IMR-90 (cell line): Measurements from ENCODE around the gene TBRG4. TPM values are rescaled to one million over a fixed set of nuclear protein-coding genes. Genes with fewer than 3 reads are reported as not detected.

Experiments used
- ATAC-seq: fragments of 200-7000 bp; cut with Tn5 transposase; 2 replicates; pipeline ENCODE4 v1.9.1; 2020; ENCODE audit warnings: low read depth, mild to moderate bottlenecking, moderate library complexity
- BruUV-seq: library from RNA; stranded (reverse); fragments of 400-500 nt; replicated peaks from 2 replicates; lab custom pipeline; 2021; lab: Mats Ljungman, UMichigan
- CTCF ChIA-PET: fragments of 300-600 bp; formaldehyde crosslinking; extraction: SDS; loops from one replicate; lab custom pipeline; 2021; ENCODE audit warnings: antibody characterized with exemption; lab: Yijun Ruan, JAX
- POLR2A ChIA-PET: fragments of 300-600 bp; sonication (Branson Sonifier 250); formaldehyde crosslinking; loops from one replicate; lab custom pipeline; 2022; ENCODE audit warnings: antibody characterized with exemption; ENCODE audit not compliant: unreplicated experiment; lab: Charles Lee
- DNase-seq: peaks from one replicate; pipeline ENCODE4 v3.0.0; 2013
- H2AFZ ChIP-seq: replicated peaks from 2 replicates; pipeline ENCODE3; 2013; ENCODE audit warnings: low read length, mild to moderate bottlenecking; ENCODE audit not compliant: poor library complexity
- H2AK5ac ChIP-seq: 2 replicates; pipeline ENCODE4 v1.6.1; 2013; ENCODE audit warnings: low read depth, low read length, inconsistent platforms
- H2AK9ac ChIP-seq: replicated peaks from 2 replicates; pipeline ENCODE3; 2013; ENCODE audit warnings: mild to moderate bottlenecking, low read depth, low read length, moderate library complexity; ENCODE audit not compliant: poor library complexity
- H2BK120ac ChIP-seq: 2 replicates; pipeline ENCODE4 v1.6.1; 2013; ENCODE audit warnings: low read depth, low read length, inconsistent platforms
- H2BK15ac ChIP-seq: 3 replicates; pipeline ENCODE4 v1.6.1; 2013; ENCODE audit warnings: low read depth, low read length, inconsistent platforms
- H2BK20ac ChIP-seq: 2 replicates; pipeline ENCODE4 v1.6.1; 2013; ENCODE audit warnings: low read depth, mild to moderate bottlenecking, inconsistent platforms, low read length, moderate library complexity
- H2BK5ac ChIP-seq: 2 replicates; pipeline ENCODE4 v1.6.1; 2013; ENCODE audit warnings: mild to moderate bottlenecking, low read depth, low read length, inconsistent platforms; ENCODE audit not compliant: poor library complexity, severe bottlenecking
- H3K14ac ChIP-seq: replicated peaks from 2 replicates; pipeline ENCODE4 v1.6.1; 2013; ENCODE audit warnings: low read depth, low read length, inconsistent platforms
- H3K18ac ChIP-seq: 2 replicates; pipeline ENCODE4 v1.6.1; 2013; ENCODE audit warnings: low read depth, low read length, control low read depth
- H3K23ac ChIP-seq: 2 replicates; pipeline ENCODE4 v1.6.1; 2013; ENCODE audit warnings: low read depth, low read length, inconsistent platforms
- H3K27ac ChIP-seq: 2 replicates; pipeline ENCODE4 v1.5.1; 2013; ENCODE audit warnings: mild to moderate bottlenecking, control low read depth, low read length; ENCODE audit not compliant: insufficient read depth
- H3K27me3 ChIP-seq: 2 replicates; pipeline ENCODE4 v1.6.1; 2013; ENCODE audit warnings: low read length; ENCODE audit not compliant: control insufficient read depth, insufficient read depth
- H3K36me3 ChIP-seq: 2 replicates; pipeline ENCODE4 v1.6.1; 2013; ENCODE audit warnings: low read length, mixed read lengths; ENCODE audit not compliant: control insufficient read depth, insufficient read depth
- H3K4ac ChIP-seq: 2 replicates; pipeline ENCODE4 v1.6.1; 2013; ENCODE audit warnings: low read depth, low read length, inconsistent platforms
- H3K4me1 ChIP-seq: 2 replicates; pipeline ENCODE4 v1.6.1; 2013; ENCODE audit warnings: low read length, mixed read lengths; ENCODE audit not compliant: control insufficient read depth, insufficient read depth
- H3K4me2 ChIP-seq: 2 replicates; pipeline ENCODE4 v1.6.1; 2013; ENCODE audit warnings: low read depth, mild to moderate bottlenecking, control low read depth, low read length, moderate library complexity
- H3K4me3 ChIP-seq: 2 replicates; pipeline ENCODE4 v1.5.1; 2013; ENCODE audit warnings: low read depth, mild to moderate bottlenecking, control low read depth, low read length, moderate library complexity; ENCODE audit not compliant: insufficient read depth
- H3K56ac ChIP-seq: 2 replicates; pipeline ENCODE4 v1.6.1; 2013; ENCODE audit warnings: low read length, inconsistent platforms; ENCODE audit not compliant: insufficient read depth; ENCODE audit errors: extremely low read depth
- H3K79me1 ChIP-seq, 2 experiments: 2 replicates each; pipeline ENCODE4 v1.6.1; 2013; ENCODE audit warnings: low read length in 2 of 2, inconsistent platforms in 1 of 2, low read depth in 1 of 2
- H3K9ac ChIP-seq: 2 replicates; pipeline ENCODE4 v1.6.1; 2013; ENCODE audit warnings: low read depth, low read length, control low read depth
- H3K9me1 ChIP-seq: 2 replicates; pipeline ENCODE4 v1.6.1; 2013; ENCODE audit warnings: low read length, inconsistent platforms; ENCODE audit not compliant: insufficient read depth
- H3K9me3 ChIP-seq: 2 replicates; pipeline ENCODE4 v1.6.1; 2013; ENCODE audit warnings: low read length; ENCODE audit not compliant: control insufficient read depth, insufficient read depth
- H4K20me1 ChIP-seq: 2 replicates; pipeline ENCODE4 v1.6.1; 2013; ENCODE audit warnings: low read length, inconsistent platforms; ENCODE audit not compliant: insufficient read depth
- H4K5ac ChIP-seq: 2 replicates; pipeline ENCODE4 v1.6.1; 2013; ENCODE audit warnings: mild to moderate bottlenecking, low read depth, low read length, control low read depth
- H4K8ac ChIP-seq, 2 experiments: 2 replicates each; pipeline ENCODE4 v1.6.1; 2013; ENCODE audit warnings: low read depth in 2 of 2, low read length in 2 of 2, control low read depth in 1 of 2, inconsistent platforms in 1 of 2
- H4K91ac ChIP-seq: 2 replicates; pipeline ENCODE4 v1.6.1; 2013; ENCODE audit warnings: low read depth, low read length, inconsistent platforms; ENCODE audit not compliant: insufficient read depth
- BHLHE40 ChIP-seq: fragments of 150-350 bp; IDR thresholded peaks from 2 replicates; pipeline ENCODE4 v1.6.1; 2016; ENCODE audit warnings: mild to moderate bottlenecking, low read depth, low read length
- CEBPB ChIP-seq: IDR thresholded peaks from 2 replicates; pipeline ENCODE4 v1.6.1; 2012; ENCODE audit warnings: low read depth, low read length, improper control_type of control experiment
- CHD1 ChIP-seq: IDR thresholded peaks from 2 replicates; pipeline ENCODE4 v1.6.1; 2012; ENCODE audit warnings: low read depth, low read length, improper control_type of control experiment
- FOS ChIP-seq: fragments of 150-350 bp; IDR thresholded peaks from 2 replicates; pipeline ENCODE4 v1.6.1; 2016; ENCODE audit warnings: low read depth, low read length
- MAFK ChIP-seq: IDR thresholded peaks from 2 replicates; pipeline ENCODE4 v1.6.1; 2012; ENCODE audit warnings: low read depth, low read length, improper control_type of control experiment
- MAZ ChIP-seq: IDR thresholded peaks from 2 replicates; pipeline ENCODE4 v1.6.1; 2012; ENCODE audit warnings: low read depth, mild to moderate bottlenecking, low read length, improper control_type of control experiment, moderate library complexity, borderline replicate concordance
- MXI1 ChIP-seq: IDR thresholded peaks from 2 replicates; pipeline ENCODE4 v1.6.1; 2012; ENCODE audit warnings: low read depth, mild to moderate bottlenecking, low read length, moderate library complexity, borderline replicate concordance
- NFE2L2 ChIP-seq: fragments of 150-350 bp; IDR thresholded peaks from 2 replicates; pipeline ENCODE4 v1.6.1; 2016; ENCODE audit warnings: low read depth, mild to moderate bottlenecking, low read length
- POLR2A ChIP-seq: IDR thresholded peaks from 2 replicates; pipeline ENCODE4 v1.6.1; 2012; ENCODE audit warnings: mild to moderate bottlenecking, low read depth, low read length
- RAD21 ChIP-seq: IDR thresholded peaks from 2 replicates; pipeline ENCODE4 v1.6.1; 2012; ENCODE audit warnings: low read length, improper control_type of control experiment
- RCOR1 ChIP-seq: IDR thresholded peaks from 2 replicates; pipeline ENCODE4 v1.6.1; 2012; ENCODE audit warnings: mild to moderate bottlenecking, low read length, improper control_type of control experiment; ENCODE audit not compliant: insufficient replicate concordance
- RFX5 ChIP-seq: IDR thresholded peaks from 2 replicates; pipeline ENCODE4 v1.8.0; 2012; ENCODE audit warnings: low read depth, mild to moderate bottlenecking, low read length, moderate library complexity
- SMC3 ChIP-seq: fragments of 150-350 bp; IDR thresholded peaks from 2 replicates; pipeline ENCODE4 v1.6.1; 2016; ENCODE audit warnings: low read depth, mild to moderate bottlenecking, antibody characterized with exemption, low read length, moderate library complexity
- WGBS, 2 experiments: methylation state at CpG; one replicate each; pipeline versions ENCODE4 v1.1.5 to v1.1.7; 2013; ENCODE audit warnings: missing lambda C conversion rate in 2 of 2; ENCODE audit not compliant: insufficient read length in 1 of 2; ENCODE audit errors: extremely low coverage in 2 of 2; 5-methylcytosine and 5-hydroxymethylcytosine counted together
- dilution Hi-C: fragments of 300-500 bp; cut with HindIII; formaldehyde crosslinking; loops from one replicate; pipeline ENCODE4 v1.14.3; 2018; ENCODE audit warnings: low sequenced_read_pairs; ENCODE audit not compliant: unreplicated experiment
- in situ Hi-C: fragments of 300-500 bp; cut with MboI; formaldehyde crosslinking; loops from 3 replicates; pipeline ENCODE4 v1.14.3; 2019; ENCODE audit warnings: low sequenced_read_pairs, inconsistent platforms, mixed read lengths
- intact Hi-C: fragments of 100-400 bp; cut with micrococcal nuclease; formaldehyde crosslinking; loops from 2 replicates; pipeline ENCODE4 v1.10.0; 2022
- polyA plus RNA-seq, 3 experiments: library from polyadenylated mRNA; depleted of rRNA; stranded (reverse); fragments of >200 nt; gene quantifications; 2 replicates each; pipeline ENCODE4 v1.2.3, GENCODE V29; 2012; ENCODE audit warnings: low replicate concordance in 1 of 3
- total RNA-seq: library from RNA; depleted of rRNA; stranded (reverse); fragments of >200 nt; gene quantifications from 2 replicates; pipeline ENCODE4 v1.2.3, GENCODE V29; 2012
- TF ChIP-seq, protein P1 (sequence below): conservative IDR thresholded peaks from 2 replicates; pipeline ENCODE4 v1.5.1; 2012; ENCODE audit warnings: mild to moderate bottlenecking, low read depth, low read length, improper control_type of control experiment
- TF ChIP-seq, protein P2 (sequence below): fragments of 150-350 bp; IDR thresholded peaks from 2 replicates; pipeline ENCODE4 v1.6.1; 2016; ENCODE audit warnings: low read depth, mild to moderate bottlenecking, low read length, moderate library complexity, borderline replicate concordance

The TBRG4 gene
- total and polyA plus RNA-seq, 2 of the 4 experiments (the other 2 are of a cell fraction): 71.6 to 77.6 TPM

DNA sequence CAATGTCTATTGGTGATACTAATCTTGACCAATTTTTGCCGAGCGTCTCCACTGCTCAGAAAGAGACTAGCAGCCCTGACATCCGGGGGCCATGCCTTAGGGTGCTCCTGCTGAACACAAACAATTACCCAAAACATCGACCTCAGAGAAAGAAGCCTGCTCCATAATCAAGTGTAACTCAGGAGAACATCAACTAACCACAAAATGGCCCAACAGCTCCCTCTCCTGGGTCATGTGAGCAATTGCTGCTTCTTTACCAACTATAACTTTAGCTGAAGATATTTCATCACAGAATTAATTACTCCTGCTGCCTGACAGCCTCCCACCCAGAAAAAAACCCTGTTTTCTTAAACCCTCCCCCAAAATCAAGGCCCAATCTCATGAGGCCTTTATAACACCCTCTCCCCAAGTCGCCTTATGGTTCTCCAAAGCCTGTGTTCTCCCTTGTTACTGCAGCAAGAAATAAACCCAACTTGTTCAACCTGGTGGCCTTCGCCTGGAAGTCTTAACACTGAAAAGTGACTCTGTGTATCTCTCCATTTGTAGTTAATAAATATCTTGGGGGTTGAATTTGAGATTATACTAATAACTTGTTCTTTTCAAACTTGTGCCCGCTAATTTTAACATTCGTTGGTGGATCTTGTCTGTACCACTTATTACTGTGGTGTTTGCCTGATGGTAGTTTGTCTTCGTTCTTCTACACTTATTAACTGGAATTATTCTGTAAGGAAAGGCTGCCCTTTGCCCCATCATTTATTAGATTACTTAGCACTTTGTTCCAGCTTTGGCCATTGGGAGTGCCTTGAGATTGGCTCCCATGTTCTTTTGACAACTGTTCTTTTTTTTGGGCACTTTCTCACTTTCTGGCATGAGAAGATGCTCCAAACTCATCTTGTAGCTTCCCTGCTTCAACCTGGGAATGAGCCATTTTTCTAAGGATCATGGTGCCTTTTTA is 24.9 kb upstream of the TBRG4 start:
- ChIA-PET CTCF (interaction anchor here (0.6 to 3.0 kb wide), 8 partner anchors 8 to 287 kb away, joined by 3 to 31 read pairs (median 4); partner anchors contain the start of gene TBRG4), POLR2A (no interaction called here)
- ATAC-seq (peak; percentile 89), DNase-seq (peak; percentile 74)
- Histone ChIP-seq H3K27me3 (peaks cover 25% of the 10 kb centered on the region), H3K4ac (no peak overlapping the region), H3K79me1 (no peaks in the 10 kb centered on the region), H3K4me1 (no peaks in the 10 kb centered on the region), H4K8ac (no peak overlapping the region), H3K4me3 (no peak overlapping the region), H4K91ac (no peak overlapping the region), H3K23ac (no peak overlapping the region), H3K9me1 (no peaks in the 10 kb centered on the region; the same call in 1 of the 2 replicates), H3K56ac (no peak overlapping the region), H2BK120ac (no peak overlapping the region), H2AK9ac (no peak overlapping the region), H2AFZ (no peak overlapping the region), H3K9me3 (no peaks in the 10 kb centered on the region), H4K5ac (no peak overlapping the region), H2BK20ac (no peak overlapping the region), H3K18ac (no peak overlapping the region), H3K36me3 (no peaks in the 10 kb centered on the region), H3K4me2 (no peak overlapping the region), H3K14ac (no peak overlapping the region), H2BK5ac (no peak overlapping the region), H3K9ac (no peak overlapping the region), H3K27ac (no peak overlapping the region), H2BK15ac (no peak overlapping the region), H2AK5ac (no peak overlapping the region), H4K20me1 (no peaks in the 10 kb centered on the region)
- no TSS peak for BruUV-seq
- in situ Hi-C loops: loop anchor here (10.0 kb wide), 3 partner anchors 172 to 542 kb away; no protein-coding TSS in a partner anchor
- dilution Hi-C loops: no loop called here
- intact Hi-C loops: loop anchor here (1.0 to 5.0 kb wide), 5 partner anchors 164 to 548 kb away; partner anchors contain the start of gene PPIA
- WGBS, 2 experiments: 0% methylated on average over 2 of the region's 9 CpGs; no CpG with 5 or more reads in 1 of the 2 experiments
- TF ChIP-seq RFX5 (no peak), MAFK (no peak), CHD1 (no peak), BHLHE40 (no peak), SMC3 (peak; percentile 86), RAD21 (peak; percentile 95), NFE2L2 (no peak), MAZ (no peak), MXI1 (no peak), CEBPB (peak; percentile 61), POLR2A (0 out of 2 replicates have a peak, but pooled peaks have one; percentile 18), RCOR1 (no peak), FOS (no peak)
- TF ChIP-seq, protein P1, sequence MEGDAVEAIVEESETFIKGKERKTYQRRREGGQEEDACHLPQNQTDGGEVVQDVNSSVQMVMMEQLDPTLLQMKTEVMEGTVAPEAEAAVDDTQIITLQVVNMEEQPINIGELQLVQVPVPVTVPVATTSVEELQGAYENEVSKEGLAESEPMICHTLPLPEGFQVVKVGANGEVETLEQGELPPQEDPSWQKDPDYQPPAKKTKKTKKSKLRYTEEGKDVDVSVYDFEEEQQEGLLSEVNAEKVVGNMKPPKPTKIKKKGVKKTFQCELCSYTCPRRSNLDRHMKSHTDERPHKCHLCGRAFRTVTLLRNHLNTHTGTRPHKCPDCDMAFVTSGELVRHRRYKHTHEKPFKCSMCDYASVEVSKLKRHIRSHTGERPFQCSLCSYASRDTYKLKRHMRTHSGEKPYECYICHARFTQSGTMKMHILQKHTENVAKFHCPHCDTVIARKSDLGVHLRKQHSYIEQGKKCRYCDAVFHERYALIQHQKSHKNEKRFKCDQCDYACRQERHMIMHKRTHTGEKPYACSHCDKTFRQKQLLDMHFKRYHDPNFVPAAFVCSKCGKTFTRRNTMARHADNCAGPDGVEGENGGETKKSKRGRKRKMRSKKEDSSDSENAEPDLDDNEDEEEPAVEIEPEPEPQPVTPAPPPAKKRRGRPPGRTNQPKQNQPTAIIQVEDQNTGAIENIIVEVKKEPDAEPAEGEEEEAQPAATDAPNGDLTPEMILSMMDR: peak; percentile 96
- TF ChIP-seq, protein P2, sequence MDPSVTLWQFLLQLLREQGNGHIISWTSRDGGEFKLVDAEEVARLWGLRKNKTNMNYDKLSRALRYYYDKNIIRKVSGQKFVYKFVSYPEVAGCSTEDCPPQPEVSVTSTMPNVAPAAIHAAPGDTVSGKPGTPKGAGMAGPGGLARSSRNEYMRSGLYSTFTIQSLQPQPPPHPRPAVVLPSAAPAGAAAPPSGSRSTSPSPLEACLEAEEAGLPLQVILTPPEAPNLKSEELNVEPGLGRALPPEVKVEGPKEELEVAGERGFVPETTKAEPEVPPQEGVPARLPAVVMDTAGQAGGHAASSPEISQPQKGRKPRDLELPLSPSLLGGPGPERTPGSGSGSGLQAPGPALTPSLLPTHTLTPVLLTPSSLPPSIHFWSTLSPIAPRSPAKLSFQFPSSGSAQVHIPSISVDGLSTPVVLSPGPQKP: no peak
